GM21717 (cell line): ENCODE data around the gene DENND4B.

ENCODE experiments used
- ATAC-seq: cut with Tn5 transposase; IDR thresholded peaks from one replicate; pipeline ENCODE4 v1.9.1; 2021; ENCODE audit warnings: mild to moderate bottlenecking, moderate library complexity; ENCODE audit not compliant: unreplicated experiment

Gene DENND4B

DNA sequence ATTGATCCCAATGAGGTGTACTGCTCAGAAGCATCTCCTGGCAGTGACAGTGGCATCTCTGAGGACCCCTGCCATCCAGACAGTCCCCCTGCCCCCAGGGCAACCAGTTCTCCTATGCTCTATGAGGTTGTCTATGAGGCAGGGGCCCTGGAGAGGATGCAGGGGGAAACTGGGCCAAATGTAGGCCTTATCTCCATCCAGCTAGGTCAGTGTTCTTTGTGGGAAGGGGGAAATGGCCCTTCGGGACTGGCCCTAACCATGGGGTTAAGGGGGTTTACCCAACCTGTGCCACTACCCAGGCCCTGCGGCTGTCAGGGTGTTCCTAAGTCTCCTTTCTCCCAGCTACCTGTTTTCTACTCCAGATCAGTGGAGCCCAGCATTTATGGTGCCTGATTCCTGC is 22.5 kb upstream of the DENND4B start:
- no peak for ATAC-seq

DNA sequence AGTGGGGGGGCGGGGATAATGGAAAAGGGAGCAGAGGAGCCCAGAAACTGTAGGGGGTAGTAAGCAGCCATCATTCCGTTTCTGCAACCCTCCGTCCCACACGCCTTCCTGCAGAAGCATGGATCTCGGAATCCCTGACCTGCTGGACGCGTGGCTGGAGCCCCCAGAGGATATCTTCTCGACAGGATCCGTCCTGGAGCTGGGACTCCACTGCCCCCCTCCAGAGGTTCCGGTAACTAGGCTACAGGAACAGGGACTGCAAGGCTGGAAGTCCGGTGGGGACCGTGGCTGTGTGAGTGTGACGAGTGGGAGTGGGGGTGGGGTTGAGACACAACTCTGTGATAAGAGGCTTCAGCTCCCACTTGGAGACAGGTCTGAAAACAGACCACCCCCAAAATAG is 21.9 kb upstream of the DENND4B start:
- no peak for ATAC-seq

DNA sequence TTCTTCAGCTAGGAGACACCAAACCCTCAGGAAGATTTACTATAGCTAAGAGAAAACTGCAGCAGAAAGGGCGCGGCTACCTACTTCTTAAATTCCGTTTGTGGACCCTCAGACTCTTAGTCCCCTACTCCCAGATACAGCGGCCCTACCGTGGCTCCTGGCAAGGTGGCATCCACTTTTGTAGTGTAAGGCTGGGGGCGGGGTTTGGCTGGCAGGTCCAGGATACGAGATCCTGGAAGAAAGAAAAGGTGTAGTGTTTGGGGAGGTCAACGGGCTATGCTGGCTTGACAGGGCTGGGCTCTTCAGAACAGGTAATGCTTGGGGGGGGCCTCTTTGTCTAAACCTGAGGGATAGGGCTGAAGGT is 21.5 kb upstream of the DENND4B start:
- ATAC-seq = no peak

DNA sequence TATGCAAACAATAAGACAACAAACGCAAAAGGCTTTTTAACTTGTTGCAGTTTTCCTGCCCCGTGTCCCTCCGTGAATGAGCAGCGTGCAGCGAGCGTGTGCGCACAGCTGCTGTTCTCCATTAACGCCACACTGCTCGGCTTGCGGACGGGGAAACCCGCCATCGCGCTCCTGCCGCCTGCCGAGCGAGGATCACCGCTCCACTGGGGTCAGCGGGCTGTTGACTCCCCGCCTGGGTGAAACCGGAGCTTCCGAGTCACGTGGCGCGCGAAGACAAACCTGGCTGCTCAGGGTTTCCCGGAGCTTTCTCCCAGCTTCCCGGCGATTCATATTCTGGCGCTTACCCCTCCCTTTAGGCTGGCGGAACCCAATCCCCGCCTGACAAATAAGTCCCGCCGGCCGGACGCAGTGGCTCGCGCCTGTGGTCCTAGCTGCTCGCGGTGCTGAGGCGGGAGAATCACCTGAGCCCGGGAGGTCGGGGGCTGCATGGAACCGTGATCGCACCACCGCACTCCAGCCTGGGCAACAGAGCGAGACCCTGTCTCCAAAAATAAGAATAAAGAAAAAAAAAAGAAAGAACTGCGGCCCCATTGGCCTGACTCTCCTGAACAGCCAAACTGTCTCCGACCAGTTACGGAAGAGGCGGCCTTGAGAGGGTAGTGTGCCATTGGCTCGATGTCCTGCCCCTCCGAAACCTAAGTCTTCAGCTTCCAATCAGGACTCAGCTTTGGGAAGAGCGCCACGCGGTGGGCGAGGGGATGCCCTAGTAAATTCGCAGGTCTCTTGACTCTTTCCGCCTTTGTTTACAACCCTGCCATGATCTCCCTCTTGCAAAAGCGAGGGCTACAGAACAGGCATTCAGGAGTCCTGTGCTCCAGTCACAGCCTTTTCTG is 20.8 kb upstream of the DENND4B start, which contains the start of gene CREB3L4:
CREB3L4 (plus strand) TSS at position 796 of the 893 bp plus-strand sequence. CDS start 624 bp downstream, outside the sequence.
- ATAC-seq = peak; percentile 64

DNA sequence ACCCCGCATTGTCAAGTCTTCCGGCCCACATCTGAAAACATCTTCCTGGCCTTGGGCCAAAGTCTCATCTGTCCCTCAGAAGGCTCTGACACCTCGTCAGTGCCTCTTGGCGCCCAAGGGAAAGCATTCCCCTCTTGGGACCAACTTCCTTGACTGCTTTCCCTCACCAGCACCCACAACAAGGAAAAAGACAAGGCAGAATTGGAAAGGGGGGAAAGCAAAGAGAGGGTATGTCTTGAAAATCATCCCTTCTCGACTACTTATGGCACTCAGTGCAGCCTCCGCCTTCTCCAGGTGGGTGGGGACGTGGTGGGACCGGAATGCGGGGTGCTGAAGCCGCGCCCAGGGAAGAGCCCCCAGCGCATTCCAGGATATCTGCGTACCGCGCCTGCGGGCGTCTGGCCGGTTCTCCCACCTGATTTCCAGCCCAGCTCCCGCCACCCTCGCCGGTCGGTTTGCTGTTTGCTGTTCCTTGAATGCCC is 17.4 kb upstream of the DENND4B start:
- peak; percentile 1 for ATAC-seq

DNA sequence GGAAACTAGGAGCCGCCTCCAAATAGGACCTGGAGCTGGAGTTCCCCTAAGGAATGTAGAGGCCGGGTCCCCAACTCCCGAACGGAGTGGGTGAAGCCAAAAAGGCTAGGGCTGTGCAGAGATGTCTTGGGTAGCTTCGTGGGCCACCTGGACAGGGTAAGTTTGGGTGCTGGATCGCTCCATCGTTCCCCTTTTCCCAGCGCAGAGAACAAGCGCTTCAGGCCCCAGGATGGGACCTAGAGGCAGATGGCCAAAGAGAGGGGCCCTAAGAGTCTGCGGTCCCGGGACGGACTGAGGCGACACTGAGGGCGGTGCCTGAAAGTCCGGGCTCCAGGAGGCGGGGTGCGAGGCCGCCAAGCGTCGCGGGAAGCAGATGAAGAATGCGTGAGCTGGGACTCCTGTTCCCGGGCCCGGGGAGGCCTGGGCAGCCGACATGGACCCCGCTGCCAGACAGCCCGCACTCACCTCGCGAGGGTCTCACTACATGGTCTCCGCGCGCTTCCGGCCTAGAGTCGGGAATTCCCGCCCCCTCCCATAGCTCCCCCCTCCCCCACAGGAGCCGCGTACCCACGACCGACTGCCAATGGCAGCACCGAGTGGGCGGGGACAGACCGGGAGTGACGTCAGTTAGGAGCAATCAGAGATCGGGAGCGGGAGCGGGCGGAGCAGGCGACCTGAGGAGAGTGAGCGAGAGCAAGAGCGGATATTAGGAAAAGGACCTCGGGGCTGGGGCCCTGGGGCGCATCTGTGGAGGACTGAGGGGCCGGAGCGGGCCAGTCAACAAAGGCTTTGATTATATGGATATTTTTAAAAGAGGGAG is 16.7 kb upstream of the DENND4B start, which contains the start of gene SLC39A1:
SLC39A1 (minus strand) TSS at position 508 of the 820 bp plus-strand sequence. CDS start 822 bp downstream, outside the sequence.
- ATAC-seq = peak; percentile 43

DNA sequence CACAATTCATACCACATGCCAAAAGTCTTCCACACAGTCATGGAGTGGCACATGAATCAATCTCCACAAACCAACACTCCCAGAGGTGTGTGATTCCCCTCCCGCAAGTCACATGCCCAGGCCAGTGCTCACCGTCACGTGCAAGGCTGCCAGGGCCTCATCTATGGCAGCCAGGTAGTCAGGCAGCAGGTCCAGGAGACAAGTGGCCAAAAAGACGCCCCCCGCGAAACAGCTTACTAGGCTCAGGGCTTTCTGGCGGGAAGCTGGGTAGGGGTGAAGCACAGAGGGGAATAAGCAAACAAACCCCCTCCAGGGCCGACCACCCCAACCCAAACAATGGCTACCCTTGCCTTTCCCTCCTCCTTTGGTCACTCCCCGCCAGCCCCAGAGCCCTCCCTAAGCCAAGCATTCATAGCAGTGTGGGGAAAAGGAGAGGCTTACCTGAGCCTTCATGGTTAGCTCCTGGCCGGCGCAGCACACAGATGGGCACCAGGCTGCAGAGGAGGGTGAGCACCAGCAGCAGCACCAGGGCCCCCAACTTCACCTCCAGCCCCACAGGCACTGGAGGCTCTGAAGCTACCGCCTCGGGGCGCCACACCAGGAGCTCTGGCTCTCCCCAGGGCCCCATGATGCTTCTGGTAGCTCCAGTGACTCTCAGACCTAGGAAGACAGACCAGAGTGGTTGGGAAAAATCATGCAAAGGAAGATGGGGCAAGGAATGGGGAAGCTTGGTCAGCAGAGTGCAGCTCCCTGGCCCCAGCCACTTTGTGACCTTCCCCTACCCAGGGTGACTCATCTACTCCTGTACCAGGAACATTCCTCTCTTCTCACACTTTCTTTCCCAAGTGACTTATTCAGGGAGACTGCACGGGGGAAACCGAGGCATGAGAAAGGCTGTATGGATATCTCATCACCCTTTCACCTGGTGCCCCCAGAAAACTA is 15.8 kb upstream of the DENND4B start:
- ATAC-seq = no peak

DNA sequence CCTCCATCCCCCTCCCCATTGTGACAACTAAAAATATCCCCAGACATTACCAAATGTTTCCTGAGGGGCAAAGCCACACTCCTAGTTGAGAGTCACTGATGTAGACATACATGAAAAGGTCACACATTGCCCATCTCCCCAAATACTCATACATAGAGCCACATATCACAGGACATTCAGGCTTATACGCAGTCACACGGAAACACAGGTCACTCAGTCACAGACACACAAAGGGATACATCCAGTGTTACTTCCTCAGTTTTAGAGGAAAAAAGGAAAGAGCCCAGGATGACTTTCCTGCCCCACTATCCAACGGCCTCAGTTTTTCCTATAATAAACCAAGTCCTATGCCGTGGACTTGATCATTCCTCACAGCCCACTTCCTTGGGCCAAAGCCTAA is 14.9 kb upstream of the DENND4B start:
- no peak for ATAC-seq

DNA sequence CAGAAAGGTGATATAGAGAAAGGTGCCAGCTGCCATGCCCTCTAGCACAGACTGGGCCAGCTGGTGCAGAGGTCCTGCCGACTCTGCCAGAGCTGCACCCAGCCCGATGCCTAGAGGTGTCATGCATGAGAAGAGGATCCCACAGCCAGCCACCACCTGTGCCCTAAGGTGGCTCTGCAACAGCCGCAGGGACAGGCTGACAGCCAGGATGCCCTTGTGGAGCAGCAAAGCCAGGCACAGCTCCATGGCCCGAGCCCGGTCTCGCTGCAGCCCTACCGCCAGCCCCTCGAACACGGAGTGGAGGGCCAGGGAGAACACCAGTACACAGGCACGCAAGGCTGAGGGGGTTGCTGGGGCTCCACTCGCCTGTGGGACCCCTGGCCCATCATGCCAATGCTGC is 13.7 kb upstream of the DENND4B start:
- no peak for ATAC-seq

DNA sequence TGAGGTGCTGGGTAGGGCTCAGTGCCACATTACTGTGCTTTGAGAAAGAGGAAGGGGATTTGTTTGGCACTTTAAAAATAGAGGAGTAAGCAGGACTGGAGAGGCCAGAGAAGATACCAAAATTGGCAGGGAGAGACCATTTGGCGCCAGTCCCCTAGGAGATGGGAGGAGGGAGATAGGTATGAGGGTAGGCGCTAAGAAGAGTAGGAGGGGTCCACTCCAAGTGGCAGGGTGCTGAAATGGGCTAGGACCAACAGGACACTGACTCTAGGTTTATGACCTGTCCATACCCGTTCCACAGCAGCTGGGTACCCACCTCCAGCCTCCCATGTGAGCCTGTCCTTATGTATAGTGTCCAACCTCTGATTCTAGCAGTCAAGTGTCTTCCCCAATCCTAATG is 12.9 kb upstream of the DENND4B start:
- ATAC-seq = no peak

DNA sequence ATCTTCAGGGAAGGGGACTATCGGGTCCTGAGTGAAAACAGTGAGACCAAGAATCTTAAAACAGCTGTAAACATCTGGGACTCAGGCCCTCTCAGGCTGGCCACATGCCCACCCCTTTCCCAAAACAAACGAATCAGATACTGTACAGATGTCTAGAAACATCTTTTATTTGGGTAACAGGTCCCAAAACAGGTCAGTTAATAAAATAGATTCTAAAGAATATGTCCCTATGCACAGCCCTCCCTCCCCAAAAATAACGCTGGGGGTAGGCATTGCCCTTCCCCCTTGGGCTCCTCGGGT is 12.4 kb upstream of the DENND4B start:
- no peak for ATAC-seq

DNA sequence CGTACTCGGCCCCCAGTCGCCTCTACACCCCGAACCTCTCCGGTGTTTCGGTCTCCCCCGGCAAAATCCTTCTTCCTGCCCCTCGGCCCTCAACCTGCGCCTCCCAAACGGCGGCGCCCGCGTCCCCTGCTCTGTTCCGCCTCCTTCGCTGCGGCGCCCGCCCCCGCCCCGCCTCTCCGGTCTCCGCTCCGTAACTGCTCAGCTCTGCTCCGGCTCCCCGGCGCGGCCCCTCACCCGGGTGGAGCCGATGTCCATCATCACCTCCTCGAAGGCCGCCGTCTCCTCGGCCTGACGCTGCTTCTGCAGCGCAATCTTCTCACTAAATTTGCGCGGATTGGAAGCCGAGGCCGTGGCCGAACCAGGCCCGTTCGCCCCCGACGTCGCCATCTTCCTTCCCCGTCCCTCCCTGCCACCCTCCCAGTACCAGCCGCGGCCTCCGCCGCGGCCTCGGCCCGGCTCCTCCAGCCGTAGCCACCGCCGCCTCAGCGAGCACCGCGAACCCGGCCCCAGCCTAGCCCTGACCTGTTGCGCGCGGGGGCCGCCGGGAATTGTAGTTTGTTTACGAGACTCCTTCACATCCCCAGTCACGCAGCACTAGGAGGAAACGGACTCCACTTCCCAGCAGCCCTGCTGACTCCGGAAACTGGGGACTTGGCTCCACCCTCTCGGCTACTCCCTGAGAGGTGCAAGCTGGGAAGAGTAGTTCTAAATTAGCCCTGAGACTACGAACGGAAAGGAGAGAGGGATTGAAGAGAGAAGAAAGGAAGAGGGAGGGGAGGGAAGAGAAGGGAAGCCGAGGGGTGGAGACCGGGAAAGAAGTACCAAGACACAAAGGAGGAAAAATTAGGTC is 11.8 kb upstream of the DENND4B start, which contains the start of gene CRTC2:
CRTC2 (minus strand) TSS at position 502 of the 850 bp plus-strand sequence; CDS start at position 387, 115 bp downstream.
- peak; percentile 66 for ATAC-seq

DNA sequence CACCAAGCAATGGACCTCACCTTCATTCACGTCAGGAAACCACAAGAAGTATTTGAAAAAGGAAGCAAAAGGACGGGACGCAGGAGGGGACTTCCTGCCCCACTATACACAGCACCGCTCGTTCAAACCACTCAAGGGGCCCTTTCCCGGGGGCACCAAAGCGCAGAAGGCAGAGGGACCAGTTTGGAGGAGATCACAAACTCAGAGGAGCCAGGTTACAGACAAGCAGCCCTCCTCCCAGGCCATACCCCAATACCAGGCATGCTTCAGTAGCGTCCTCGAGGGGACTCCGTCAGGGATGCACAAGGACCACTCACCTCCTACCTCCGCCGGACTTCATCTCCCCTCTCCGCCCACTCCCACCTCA is 11.2 kb upstream of the DENND4B start:
- ATAC-seq = peak; percentile 17

DNA sequence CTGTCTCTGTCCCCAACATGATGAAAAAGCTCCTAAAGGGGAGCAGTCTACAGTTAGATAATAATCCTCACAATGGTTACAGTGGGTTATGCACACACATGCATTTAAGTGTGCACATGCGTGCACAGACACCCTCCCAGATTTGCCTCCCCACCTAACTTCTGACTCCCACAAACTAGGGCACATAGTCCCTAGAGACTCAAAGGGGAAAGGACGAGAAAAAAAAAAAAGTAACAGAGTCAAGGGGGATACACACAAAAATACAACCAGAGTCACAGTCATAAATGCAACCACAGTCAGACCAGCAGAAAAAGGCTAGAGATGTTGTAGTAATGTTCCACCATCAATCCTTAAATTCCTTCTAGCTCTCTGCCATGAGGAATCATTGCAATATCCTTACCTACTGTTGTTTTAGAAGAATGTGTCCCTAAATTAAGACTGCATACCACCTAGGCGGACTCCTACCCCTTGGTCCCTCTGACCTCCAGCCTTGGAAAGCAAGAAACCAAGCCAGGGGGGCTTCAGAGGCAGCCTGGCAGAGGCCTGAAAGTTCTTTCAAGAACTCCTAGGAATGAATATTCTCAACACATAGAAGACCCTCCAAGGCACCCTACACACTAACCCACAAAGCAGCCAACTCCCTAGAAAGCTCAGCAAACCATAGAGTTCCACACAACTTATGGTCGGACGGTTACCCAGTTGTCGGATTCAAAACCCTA is 10.6 kb upstream of the DENND4B start:
- no peak for ATAC-seq

DNA sequence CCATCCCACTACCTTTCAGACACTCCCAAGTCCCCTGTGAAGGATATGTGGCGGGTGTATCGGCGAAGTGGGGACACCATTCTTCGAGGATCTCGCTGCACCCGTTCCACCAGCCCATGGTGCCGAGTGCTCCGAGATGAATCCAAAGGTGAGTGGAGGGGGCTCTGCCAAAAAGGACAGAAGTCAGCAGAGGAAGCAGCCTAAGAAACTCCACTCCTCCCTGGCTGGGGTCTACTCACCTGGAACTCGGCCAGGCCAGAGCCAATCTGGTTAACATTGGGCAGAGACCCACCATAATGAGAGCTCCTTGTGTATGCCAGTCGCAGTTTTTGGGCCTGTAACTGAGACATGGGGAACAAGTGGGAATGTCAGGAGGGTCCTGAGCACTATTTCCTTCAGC is 8.3 kb upstream of the DENND4B start:
- no peak for ATAC-seq

DNA sequence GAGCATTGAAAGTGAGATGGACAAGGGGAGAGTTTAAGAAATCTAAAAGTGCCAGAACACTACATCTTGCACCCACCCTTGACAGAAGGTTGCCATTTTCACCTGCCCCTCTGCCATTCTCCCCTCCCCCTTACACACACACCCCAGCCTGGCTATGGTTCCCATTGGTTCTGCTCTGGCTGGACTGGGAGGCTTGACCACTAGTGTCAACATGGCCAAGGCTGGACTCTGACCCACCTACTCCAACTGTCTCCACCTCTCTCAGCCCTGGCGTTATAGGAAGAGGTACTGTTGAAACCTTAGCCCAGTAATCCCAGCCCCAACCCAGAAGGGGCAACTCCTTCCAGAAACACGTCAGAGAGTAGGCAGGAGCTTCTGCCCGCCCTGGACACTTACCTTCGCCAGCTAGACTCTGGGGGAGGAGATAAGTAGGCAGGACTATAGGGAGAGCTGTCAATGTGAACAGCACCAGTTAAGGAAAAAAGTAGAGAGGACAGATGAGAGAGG is 7.4 kb upstream of the DENND4B start:
- no peak for ATAC-seq

DNA sequence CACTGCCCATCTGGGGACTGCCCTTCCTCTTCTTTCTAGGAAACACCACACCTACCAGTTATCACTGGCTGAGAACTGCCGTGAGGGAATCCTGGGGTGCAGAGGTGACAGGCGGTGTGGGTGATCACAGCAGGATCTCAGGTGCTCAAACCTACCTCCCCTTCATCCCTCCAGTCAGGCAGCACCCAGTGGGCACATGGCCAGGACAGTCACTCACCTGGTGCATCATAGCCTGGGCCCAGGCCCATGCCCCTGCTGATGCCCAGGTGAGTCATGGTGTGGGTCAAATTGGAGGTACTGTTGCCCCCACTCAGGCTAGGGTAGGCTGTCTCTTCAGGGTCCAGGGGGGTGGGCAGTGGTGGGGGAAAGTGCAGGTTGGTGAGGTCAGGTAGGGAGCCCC is 5.3 kb upstream of the DENND4B start:
- no peak for ATAC-seq

DNA sequence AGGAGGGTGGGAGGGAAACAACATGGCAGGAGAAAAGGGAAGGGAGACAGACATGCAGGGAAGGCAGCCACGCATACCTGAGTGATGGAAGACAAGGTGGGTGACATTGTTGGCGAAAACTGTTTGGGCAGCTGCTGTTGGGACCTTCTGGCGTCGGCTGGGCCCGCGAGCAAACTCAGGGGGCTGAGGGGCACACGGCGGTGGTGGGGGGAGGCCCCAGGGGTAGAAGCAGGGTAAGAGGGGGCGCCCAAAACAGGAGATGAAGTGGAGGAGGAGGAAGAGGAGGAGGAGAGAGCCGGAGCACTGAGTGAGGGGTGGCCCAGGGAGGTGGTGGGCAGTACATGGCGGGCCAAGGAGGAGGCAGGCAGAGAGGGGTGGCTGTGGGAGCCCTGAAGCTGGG is 4.7 kb upstream of the DENND4B start:
- ATAC-seq = no peak
